IPS-NIHi7 (cell line): ENCODE measurements around the gene RNF149.

ENCODE experiments used
- DNase-seq: peaks from one replicate; pipeline ENCODE4 v3.0.0; 2012; ENCODE audit warnings: mixed read lengths; ENCODE audit errors: extremely low spot score

RNF149 gene

DNA sequence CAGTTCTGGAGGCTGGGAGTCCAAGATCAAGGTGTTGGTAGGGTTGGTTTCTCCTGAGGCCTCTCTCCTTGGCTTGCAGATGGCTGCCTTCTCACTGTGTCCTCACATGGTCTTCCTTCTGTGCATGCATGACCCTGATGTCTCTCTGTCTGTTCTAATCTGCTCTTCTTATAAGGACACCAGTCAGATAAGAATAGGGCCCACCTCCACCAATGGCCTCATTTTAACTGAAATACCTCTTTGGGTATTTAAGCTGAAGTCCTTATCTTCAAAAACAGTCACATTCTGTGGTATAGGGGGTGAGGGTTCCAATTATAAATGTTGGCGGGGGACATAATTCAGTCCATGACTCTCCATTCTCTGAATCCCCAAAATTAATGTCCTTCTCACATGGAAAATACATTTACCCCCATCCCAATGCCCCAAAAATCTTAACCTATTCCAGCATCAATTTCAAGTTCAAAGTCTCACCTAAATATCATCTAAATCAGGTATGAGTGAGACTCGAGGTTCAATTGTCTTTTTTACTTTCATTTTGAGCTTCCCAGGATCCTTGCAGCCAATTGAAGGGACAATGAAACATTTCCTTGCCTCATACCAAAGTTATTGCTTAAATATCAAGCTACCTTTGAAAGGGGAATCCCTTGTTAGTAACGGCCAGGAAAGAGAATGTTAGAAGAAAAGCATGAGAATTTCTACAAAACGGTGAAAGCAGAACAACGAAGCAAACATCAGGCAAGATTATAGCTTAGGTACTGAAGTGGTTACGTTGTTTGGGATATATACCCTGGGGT lies 76.4 kb downstream of the RNF149 start:
- DNase-seq = no peak

DNA sequence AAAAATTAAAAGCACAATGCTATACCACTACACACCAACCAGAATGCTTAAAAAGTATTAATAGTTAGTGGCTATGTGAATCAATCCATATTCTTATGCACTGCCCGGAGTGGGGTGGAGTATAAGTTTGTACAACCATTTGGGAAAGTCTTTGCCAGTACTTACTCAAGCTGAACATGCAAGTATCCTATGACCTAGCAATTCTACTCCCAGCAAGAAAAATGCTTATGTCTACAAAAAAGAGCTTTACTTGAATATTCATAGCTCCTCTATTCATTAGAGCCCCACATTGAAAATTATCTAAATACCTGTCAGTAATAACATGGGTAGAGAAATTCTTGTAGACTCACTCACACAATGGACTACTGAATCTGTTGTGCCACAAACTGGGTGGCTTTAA lies 77.3 kb downstream of the RNF149 start:
- DNase-seq = no peak

- DNase-seq = no peak
Measured at GRCh38 chr2:101230541-101231001, 77.9 kb downstream of the RNF149 start.
